Activated CD4-positive, alpha-beta T cell treated with anti-CD3 and anti-CD28 coated beads for 1 hour (primary cell): ENCODE data around the gene SLC40A1.

Experiments used
- DNase-seq: peaks from one replicate; pipeline ENCODE4 v3.0.0-alpha.2; 2020

SLC40A1 gene

DNA sequence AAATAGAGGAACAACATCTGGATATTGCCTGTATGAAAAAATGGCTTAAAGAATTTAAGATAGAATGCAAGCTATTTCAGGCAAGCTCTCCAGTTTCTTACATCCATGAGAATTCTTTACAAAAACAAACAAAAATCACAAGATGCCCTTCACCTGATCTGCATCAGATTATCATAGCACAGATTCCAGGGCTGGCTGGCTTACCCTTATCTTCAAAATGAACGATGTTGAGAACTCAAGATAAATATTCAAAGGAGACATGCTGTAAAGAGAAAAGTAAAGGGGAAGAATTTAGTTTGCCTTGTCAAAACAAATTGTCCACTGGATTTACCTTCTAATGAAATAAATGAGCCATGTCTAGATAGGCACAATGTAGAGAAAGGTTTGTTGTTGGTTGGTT is 18.7 kb upstream of the SLC40A1 start:
- DNase-seq = no peak

DNA sequence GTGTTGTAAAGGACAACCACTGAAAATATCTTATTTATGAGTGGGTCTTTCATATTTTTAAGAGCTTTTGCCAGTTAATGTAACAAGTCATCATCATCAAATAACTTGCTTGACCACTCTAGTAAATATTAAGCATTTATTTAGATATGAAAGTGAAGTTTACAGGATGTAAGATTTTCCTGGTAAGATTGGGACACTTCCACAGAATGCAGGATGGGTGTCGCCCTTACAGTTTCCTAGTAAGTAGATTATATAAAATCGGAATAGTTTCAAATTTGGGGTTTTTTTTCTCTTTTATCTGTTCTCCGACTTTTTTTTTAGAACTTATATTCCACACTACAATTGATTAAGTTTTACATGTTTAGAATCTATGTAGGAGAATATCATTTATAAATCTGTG is 14.8 kb upstream of the SLC40A1 start:
- no peak for DNase-seq

GRCh38 chr2:189594305-189594704 is 13.7 kb upstream of the SLC40A1 start:
- no peak for DNase-seq

DNA sequence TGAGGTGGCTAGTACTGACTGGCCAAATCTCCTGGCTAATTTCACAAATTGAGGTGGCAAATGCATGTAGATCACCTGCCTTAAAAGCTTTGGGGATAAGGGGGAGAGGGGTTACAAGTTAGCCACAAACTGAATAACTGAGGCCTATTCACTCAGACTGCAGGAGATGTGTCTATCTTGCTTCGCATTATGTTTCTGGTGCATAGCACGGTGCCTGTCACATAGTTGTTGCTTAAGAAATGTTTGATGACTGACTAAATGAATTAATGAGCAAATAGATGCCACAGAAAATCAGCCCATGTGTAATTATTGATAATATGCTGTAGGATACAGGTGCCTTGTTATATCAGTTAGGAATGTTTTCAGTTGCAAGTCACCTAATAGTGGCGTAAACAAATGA is 12.5 kb upstream of the SLC40A1 start:
- no peak for DNase-seq

DNA sequence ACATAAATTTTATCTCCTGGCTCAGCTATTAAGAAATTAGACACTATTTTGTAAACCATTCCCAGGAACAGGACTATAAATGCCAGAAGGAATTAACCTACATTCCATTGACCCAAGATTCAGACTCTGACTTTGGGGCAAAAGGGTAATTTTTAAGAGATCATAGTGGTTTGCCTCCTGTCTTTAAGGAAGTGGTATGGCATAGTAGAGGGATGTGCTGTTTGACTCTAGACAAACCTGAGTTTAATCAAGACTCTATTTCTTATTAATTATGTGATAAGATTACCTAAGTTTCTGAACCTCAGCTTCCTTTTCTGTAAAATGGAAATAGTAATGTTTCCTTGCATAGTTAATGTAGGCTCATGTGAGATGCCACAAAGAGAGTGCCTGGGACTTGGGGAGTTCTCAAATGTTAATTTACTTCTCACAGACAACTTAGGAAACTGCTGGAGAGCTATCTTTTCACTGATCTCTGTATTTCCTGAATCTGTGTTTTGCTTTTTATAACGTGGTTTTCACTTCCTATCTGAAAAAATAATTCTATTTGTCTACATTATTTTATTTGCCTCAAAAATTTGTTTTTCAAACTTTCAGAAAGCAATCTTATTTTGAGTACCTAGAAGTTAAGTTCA is 11.9 kb upstream of the SLC40A1 start:
- DNase-seq = no peak

DNA sequence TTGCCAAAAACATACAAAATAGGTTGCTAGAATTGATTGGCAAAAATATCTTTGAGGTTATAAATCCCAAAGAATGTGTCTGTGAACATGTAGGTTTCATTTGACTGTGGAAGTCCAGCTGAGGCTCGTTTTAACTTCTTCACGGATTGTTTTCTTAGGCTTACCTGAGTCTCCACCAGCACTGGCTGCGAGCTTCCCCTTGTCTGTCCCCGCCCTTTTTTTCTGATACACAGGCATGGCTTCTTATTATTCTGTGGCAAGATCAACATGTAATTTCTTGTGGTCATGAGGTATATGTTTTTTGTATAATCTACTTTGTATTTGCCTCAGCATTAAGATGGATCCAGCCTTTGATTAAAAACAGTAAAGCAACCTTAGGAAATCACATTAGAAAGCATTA is 7.2 kb upstream of the SLC40A1 start:
- DNase-seq = no peak

DNA sequence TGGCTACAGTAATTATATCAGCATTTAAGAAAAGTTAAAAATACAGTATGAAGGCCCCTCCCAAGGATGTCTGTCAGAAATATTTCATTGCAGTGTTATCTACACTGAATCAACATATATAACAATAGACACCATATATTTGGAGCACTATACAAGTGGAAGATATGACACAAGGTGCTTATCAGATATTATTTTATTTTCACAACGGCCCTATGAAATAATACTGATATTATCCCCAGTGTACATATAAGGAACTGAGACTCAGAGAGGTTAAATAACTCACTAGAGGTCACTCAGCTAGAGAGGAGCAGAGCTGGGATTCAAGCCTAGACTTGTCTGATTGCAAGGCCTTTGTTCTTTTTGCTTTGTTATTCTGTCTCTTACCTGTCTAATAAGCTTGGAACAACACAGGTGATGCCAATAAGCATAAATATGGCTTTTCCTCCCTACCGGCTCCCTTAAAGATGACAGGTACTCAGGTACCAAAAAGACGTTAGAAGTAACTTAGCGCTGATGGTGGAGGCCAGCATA is 4.7 kb upstream of the SLC40A1 start:
- DNase-seq = no peak

DNA sequence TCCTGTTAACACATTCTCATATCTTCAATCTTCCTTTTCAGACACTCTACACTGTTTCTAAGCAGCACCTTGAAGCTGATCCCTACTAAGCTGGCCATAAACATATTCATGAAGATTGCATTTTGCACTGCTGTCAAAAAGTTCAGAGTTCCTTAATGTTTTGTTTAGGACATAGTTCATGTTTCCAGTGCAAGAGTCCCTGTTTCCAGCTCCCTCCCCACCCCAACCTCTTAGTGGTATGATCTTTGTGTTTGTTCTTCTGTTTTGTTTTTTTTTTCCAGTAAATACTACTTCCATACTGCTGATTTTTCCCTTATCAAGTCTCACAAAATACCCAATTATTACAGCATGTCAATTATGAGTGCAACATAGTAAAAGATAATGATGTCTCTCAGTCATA is 4.1 kb upstream of the SLC40A1 start:
- no peak for DNase-seq

DNA sequence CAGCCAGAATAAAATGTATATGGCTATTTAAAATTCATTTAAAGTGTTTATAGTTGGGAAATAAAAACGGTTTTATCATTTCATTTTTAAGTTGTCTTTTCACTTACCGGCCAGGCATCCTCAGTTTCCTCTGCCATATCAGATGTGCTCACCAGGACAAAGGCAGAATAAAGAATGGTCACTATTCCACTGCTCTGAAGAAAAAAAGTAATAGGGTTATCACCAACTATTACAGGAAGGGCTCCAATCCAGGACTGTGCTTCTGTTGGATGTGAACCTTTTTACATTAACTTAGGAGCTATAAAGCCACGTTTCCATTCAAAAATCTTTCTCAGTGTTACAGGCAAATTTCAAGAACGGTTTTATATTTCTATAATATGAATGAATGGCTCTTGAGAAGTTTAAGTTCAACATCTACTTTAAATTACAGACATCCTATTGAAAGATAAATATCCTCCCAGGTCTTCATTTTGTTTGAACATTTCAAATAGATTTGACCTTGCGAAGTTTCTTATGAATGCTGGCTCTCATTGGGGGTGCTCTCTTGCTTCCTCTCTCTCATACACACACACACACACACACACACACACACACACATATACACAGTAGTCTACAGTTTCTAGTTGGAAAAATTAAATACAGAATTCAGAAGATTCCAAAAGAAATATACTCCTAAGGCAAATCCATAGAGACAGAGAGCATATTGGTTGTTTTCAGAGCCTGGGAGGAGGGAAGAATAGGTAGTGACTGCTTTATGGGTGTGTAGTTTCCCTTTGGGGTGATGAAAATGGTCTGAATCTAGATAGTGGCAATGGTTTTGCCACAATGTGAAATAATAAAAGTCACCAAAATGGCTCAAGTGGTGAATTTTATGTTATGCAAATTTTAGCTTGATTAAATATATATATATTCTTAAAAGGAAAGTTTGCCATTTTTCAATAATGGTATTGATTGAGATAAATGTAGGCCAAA is 2.9 kb upstream of the SLC40A1 start:
- no peak for DNase-seq

GRCh38 chr2:189582809-189583192 is 2.2 kb upstream of the SLC40A1 start:
- no peak for DNase-seq

DNA sequence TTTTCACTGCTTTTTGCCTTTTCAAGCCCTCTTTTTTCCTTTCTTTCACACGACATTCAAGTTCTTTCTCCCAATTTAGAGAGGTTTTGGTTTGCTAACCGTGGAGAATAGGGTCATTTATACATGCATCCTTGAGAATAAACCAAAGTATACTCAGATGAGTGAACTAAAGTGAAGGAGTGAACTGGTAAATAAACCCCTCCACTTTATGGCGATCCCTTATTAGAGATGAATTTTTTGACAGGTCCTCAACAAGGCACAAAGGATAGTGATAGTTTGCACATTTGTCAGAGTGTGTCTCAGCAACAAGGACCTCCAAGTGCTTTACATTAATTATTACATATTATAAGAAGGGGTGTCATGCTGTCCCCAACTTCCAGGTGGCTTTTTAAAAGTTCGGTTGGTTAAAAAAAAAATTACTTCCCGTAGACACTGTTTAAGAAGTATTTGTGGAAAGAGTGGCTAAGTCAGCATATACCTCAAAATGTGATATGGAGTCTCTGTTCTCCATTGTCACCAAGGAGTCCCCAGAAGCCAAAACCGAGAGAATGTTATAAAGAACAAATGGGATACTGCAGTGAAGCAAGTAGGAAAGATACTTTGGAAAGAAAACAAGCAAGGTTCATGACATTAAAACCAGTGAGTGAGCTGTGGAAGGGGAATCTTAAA is 1.7 kb upstream of the SLC40A1 start:
- no peak for DNase-seq

GRCh38 chr2:189581354-189582139 is 961 bp upstream of the SLC40A1 start:
- DNase-seq = no peak

- DNase-seq = peak; percentile 10
Measured at GRCh38 chr2:189580241-189580651, 340 bp downstream of the SLC40A1 start.

DNA sequence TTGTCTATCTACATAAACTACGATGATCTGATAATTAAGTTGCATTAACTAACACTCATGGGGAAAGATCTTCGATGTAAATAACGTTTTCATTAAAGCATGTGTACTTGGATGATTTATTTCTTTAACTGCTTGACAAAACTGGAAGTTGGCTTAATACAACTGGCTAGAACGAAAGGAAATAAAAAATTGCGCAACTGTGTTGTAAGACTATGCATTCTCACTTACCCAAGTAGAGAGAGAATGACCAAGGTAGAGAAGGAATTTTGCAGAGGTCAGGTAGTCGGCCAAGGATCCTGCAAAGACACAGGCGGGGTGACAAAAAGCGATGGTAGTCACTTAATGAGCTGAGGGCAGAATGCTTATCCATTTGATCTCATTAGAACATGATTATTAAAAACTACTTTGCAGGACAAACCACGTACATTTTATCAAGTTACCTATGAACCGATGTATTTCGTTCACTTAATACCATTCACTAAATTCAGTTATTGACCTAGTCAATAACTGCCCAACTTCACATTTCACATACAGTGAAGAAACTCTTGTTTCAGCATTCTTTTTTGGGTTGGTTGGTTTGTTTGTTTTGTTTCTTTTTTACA is 900 bp downstream of the SLC40A1 start:
- DNase-seq = no peak

DNA sequence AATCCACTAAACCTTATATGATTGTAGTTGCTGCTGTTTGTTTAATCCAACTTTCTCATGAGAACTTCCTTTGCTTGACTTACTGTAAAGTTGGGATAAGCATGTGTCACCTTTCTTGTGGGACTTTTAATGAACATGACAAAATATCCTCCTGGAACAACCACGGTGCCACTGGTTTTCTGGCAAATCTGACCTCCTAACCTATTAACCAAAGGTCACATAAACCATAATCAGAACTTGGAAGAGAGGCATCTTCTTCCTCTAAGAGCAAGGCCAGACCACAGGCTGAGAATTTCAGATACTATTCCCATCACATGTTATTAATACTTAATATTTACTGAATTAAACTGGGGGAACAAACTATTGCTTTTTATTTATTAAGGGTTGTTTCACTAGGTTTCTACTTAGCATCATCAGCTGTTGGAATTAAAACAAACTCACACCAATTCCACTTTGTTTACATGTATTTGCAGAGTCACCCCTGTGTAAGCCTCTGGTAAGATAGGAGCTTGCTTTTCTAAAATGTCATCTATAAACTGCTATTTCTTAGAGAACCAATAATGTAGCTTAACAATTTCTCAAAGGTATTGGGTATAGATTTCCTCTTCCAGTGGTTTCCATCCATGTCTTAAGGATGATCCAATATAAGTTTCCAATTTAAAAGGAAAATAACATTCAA is 2.2 kb downstream of the SLC40A1 start:
- DNase-seq = no peak

DNA sequence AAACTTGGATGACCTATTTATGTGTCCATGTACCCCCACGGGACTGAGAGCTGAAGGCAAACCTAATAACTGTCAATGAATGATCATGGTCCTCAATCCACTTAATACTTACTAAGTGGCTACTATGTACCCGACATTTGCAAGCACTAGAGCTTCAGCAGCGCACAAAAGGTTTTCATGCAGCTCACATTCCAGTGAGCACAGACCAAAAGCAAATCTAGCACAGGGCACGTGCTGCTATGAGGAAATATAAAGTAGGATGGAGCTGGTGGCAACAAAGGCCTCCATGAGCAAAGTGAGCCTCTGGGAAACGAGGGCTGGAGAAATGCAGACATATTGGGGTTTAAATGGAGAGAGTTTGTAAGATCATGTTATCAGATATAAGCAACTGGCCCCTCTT is 3.5 kb downstream of the SLC40A1 start:
- no peak for DNase-seq

DNA sequence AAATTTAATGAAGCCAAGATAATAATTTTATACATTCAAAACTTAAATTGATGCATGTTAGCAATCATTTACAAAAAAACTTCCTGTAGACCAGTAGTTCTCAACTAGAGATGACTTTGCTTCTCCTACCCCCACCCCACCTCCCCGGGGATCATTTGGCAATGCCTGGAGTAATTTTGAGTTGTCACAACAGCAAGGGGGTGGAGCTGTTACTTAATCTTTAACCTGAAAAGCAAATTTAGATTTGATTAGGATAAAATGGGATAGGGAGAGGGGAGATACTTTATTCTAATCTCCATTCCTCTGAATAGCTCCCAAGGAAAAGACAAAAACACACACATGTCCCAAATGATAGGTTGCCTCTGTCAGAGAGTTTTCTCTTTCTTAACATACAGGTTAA is 4.2 kb downstream of the SLC40A1 start:
- DNase-seq = no peak

- no peak for DNase-seq
Measured at GRCh38 chr2:189574793-189575475, 5.7 kb downstream of the SLC40A1 start.

- no peak for DNase-seq
Measured at GRCh38 chr2:189570570-189571031, 10.0 kb downstream of the SLC40A1 start.

DNA sequence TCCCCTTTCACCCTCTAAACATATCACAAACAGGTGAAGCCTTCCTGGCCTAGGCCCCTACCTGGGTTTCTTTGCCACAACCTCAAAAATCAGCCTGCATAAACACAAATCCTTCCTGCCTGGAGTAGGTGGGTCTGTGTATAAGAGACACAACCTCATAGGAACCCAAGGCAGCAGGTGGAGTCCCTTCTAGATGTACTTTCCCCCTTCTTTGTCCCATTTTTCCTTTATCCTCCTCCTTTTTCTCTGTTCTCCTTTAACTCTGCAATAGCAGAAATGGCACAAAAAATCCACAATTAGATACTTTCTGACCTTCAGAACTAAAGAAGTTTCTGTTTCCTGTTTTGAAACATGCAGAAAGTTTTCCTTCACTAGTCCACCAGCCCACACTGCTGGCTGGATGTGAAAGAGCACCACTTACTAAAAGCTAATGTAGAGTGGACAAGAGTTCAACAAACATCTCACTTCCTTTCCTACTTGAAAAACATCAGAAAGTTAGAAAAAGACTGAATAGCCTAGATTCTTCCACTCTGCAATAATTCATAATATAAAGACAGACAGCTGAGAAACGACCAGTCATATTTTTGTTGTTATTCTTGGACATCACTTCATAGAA is 11.2 kb downstream of the SLC40A1 start:
- no peak for DNase-seq

DNA sequence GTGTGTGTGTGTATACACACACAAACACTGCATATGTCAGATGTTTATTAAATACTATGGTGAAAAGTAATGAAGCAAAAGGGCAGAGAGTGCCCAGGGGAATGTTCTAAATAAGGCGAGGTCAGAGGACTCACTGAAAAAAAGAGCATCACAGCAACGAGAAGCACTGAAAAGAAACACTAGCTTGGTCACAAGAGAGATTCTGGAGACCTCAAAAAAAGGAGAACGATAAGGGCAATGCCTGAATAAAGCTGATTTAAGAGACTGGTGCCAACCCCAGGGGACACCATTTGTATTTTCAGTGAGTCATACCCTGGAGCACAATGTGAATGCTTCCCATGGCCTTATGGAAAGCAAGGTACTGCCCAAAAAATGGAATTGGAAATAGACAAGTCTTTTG is 14.5 kb downstream of the SLC40A1 start:
- no peak for DNase-seq
